Ishikawa (cell line): ENCODE results near the gene CRYBB1.

ENCODE experiments used
- CEBPB ChIP-seq: IDR thresholded peaks from 2 replicates; pipeline ENCODE4 v1.6.1; 2012
- CREB1 ChIP-seq: IDR thresholded peaks from 2 replicates; pipeline ENCODE4 v1.6.1; 2012; ENCODE audit warnings: low read depth
- EGR1 ChIP-seq: IDR thresholded peaks from 2 replicates; pipeline ENCODE4 v1.6.1; 2012
- EP300 ChIP-seq: IDR thresholded peaks from 2 replicates; pipeline ENCODE4 v1.6.1; 2012; ENCODE audit warnings: borderline replicate concordance
- FOXM1 ChIP-seq: IDR thresholded peaks from 2 replicates; pipeline ENCODE4 v1.6.1; 2012; ENCODE audit warnings: low read depth, borderline replicate concordance
- RAD21 ChIP-seq: IDR thresholded peaks from 2 replicates; pipeline ENCODE4 v1.6.1; 2012; ENCODE audit warnings: low read depth
- TAF1 ChIP-seq: IDR thresholded peaks from 2 replicates; pipeline ENCODE4 v1.6.1; 2012; ENCODE audit warnings: low read depth, mild to moderate bottlenecking
- TCF12 ChIP-seq: IDR thresholded peaks from 2 replicates; pipeline ENCODE4 v1.6.1; 2012; ENCODE audit warnings: low read depth
- TEAD4 ChIP-seq: IDR thresholded peaks from 2 replicates; pipeline ENCODE4 v1.6.1; 2012
- YY1 ChIP-seq: IDR thresholded peaks from 2 replicates; pipeline ENCODE4 v1.6.1; 2012; ENCODE audit warnings: low read depth
- ZBTB7A ChIP-seq: IDR thresholded peaks from 2 replicates; pipeline ENCODE4 v1.6.1; 2012; ENCODE audit warnings: low read depth
- TF ChIP-seq, protein P1 (sequence below): IDR thresholded peaks from 2 replicates; pipeline ENCODE4 v1.6.1; 2012
- TF ChIP-seq, protein P2 (sequence below): IDR thresholded peaks from 2 replicates; pipeline ENCODE4 v1.6.1; 2012
- TF ChIP-seq, protein P3 (sequence below): IDR thresholded peaks from 2 replicates; pipeline ENCODE4 v1.6.1; 2012; ENCODE audit warnings: low read depth, mild to moderate bottlenecking

DNA sequence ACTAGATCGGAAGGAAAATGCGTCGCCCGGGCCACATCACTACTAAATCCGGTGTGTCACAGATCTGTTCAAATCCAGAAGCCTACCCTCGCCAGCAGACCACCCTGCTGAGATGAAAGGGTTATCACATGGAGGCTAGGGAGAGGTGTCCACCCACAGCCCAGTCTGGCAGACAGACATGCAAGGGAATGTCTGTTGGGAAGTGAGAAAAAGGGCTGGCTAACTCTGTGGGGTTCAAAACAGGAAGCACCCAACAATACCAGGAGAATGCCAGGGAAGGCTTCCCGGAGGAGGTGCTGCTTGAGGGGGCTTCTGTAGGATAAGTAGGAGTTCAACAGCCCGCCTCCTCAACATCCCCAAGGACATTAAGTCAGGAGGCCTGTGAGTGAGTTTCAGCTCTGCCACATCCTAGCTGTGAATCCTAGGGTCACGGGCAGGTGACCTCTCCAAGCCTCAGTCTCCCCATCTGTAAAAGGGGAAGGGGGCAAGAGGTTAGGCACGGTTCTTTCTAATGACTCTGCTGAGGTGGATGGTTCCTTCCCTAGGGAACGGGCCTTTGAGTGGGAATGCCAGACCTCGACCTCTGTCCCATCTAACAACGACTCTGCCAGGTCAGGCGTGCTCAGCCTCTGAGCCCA is 29.0 kb downstream of the CRYBB1 start:
- TF ChIP-seq RAD21 (no peak), FOXM1 (no peak), TCF12 (no peak), CEBPB (no peak), TEAD4 (no peak), TAF1 (no peak), ZBTB7A (no peak), CREB1 (no peak), EP300 (no peak), YY1 (no peak), EGR1 (no peak)
- TF ChIP-seq, protein P1, sequence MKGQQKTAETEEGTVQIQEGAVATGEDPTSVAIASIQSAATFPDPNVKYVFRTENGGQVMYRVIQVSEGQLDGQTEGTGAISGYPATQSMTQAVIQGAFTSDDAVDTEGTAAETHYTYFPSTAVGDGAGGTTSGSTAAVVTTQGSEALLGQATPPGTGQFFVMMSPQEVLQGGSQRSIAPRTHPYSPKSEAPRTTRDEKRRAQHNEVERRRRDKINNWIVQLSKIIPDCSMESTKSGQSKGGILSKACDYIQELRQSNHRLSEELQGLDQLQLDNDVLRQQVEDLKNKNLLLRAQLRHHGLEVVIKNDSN = no peak
- TF ChIP-seq, protein P2, sequence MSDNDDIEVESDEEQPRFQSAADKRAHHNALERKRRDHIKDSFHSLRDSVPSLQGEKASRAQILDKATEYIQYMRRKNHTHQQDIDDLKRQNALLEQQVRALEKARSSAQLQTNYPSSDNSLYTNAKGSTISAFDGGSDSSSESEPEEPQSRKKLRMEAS = no peak
- TF ChIP-seq, protein P3, sequence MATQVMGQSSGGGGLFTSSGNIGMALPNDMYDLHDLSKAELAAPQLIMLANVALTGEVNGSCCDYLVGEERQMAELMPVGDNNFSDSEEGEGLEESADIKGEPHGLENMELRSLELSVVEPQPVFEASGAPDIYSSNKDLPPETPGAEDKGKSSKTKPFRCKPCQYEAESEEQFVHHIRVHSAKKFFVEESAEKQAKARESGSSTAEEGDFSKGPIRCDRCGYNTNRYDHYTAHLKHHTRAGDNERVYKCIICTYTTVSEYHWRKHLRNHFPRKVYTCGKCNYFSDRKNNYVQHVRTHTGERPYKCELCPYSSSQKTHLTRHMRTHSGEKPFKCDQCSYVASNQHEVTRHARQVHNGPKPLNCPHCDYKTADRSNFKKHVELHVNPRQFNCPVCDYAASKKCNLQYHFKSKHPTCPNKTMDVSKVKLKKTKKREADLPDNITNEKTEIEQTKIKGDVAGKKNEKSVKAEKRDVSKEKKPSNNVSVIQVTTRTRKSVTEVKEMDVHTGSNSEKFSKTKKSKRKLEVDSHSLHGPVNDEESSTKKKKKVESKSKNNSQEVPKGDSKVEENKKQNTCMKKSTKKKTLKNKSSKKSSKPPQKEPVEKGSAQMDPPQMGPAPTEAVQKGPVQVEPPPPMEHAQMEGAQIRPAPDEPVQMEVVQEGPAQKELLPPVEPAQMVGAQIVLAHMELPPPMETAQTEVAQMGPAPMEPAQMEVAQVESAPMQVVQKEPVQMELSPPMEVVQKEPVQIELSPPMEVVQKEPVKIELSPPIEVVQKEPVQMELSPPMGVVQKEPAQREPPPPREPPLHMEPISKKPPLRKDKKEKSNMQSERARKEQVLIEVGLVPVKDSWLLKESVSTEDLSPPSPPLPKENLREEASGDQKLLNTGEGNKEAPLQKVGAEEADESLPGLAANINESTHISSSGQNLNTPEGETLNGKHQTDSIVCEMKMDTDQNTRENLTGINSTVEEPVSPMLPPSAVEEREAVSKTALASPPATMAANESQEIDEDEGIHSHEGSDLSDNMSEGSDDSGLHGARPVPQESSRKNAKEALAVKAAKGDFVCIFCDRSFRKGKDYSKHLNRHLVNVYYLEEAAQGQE = no peak
